Measurements from ENCODE around the gene CNKSR1.

CNKSR1 gene

GRCh38 chr1:26145041-26145959, 32.0 kb upstream of the CNKSR1 start:
- H2AFZ ChIP-seq, result peak overlapping the region; percentile 16
- no peaks in the 10 kb centered on the region for H3K27me3 ChIP-seq (ENCODE audit: control insufficient read depth, insufficient read depth, low read length)
- no peaks in the 10 kb centered on the region for H3K4me1 ChIP-seq
- peak; percentile 58 for TF ChIP-seq CTCF (IDR thresholded peaks at IDR 0.05)
- H3K36me3 ChIP-seq (ENCODE audit: control insufficient read depth, insufficient read depth, low read length), result no peaks in the 10 kb centered on the region
- peak overlapping the region; percentile 30 for H3K4me2 ChIP-seq (ENCODE audit: low read length)
- H3K9ac ChIP-seq, result no peak overlapping the region
- H3K79me2 ChIP-seq, result no peaks in the 10 kb centered on the region
- no peak overlapping the region for H3K27ac ChIP-seq
- H3K4me3 ChIP-seq (ENCODE audit: low read depth, low read length), result no peak overlapping the region
- H3K9me3 ChIP-seq (ENCODE audit: control insufficient read depth, low read length), result no peaks in the 10 kb centered on the region

GRCh38 chr1:26145960-26146294, 31.4 kb upstream of the CNKSR1 start:
- Histone ChIP-seq H3K79me2 (no peaks in the 10 kb centered on the region), H3K4me1 (no peaks in the 10 kb centered on the region), H3K36me3 (ENCODE audit: control insufficient read depth, insufficient read depth, low read length) (no peaks in the 10 kb centered on the region), H3K9ac (no peak overlapping the region), H3K27me3 (ENCODE audit: control insufficient read depth, insufficient read depth, low read length) (no peaks in the 10 kb centered on the region), H3K4me2 (ENCODE audit: low read length) (no peak overlapping the region), H3K4me3 (ENCODE audit: low read depth, low read length) (no peak overlapping the region), H3K9me3 (ENCODE audit: control insufficient read depth, low read length) (no peaks in the 10 kb centered on the region), H2AFZ (no peak overlapping the region), H3K27ac (no peak overlapping the region)
- no peak for TF ChIP-seq CTCF (IDR thresholded peaks at IDR 0.05)

- H3K9ac ChIP-seq, result no peak overlapping the region
- H3K36me3 ChIP-seq (ENCODE audit: control insufficient read depth, insufficient read depth, low read length), result no peaks in the 10 kb centered on the region
- no peak overlapping the region for H3K27ac ChIP-seq
- no peaks in the 10 kb centered on the region for H3K79me2 ChIP-seq
- H3K4me3 ChIP-seq (ENCODE audit: low read depth, low read length), result no peak overlapping the region
- no peaks in the 10 kb centered on the region for H3K27me3 ChIP-seq (ENCODE audit: control insufficient read depth, insufficient read depth, low read length)
- no peak overlapping the region for H3K4me2 ChIP-seq (ENCODE audit: low read length)
- no peak overlapping the region for H2AFZ ChIP-seq
- no peaks in the 10 kb centered on the region for H3K9me3 ChIP-seq (ENCODE audit: control insufficient read depth, low read length)
- no peak for TF ChIP-seq CTCF (IDR thresholded peaks at IDR 0.05)
- no peaks in the 10 kb centered on the region for H3K4me1 ChIP-seq
Observed at GRCh38 chr1:26148887-26149286, 28.4 kb upstream of the CNKSR1 start.

- Histone ChIP-seq H3K4me2 (ENCODE audit: low read length) (no peak overlapping the region), H3K9me3 (ENCODE audit: control insufficient read depth, low read length) (no peaks in the 10 kb centered on the region), H3K9ac (no peak overlapping the region), H3K36me3 (ENCODE audit: control insufficient read depth, insufficient read depth, low read length) (no peaks in the 10 kb centered on the region), H3K4me1 (no peaks in the 10 kb centered on the region), H3K4me3 (ENCODE audit: low read depth, low read length) (no peak overlapping the region), H3K79me2 (no peaks in the 10 kb centered on the region), H3K27me3 (ENCODE audit: control insufficient read depth, insufficient read depth, low read length) (no peaks in the 10 kb centered on the region), H3K27ac (no peak overlapping the region), H2AFZ (no peak overlapping the region)
- no peak for TF ChIP-seq CTCF (IDR thresholded peaks at IDR 0.05)
Observed at GRCh38 chr1:26153966-26154532, 23.2 kb upstream of the CNKSR1 start.

Measured in parathyroid adenoma (tissue), 2 donors.